Sigmoid colon (tissue), 7 donors: ENCODE results near the gene SGSM1. TPM values are rescaled to one million over a fixed set of nuclear protein-coding genes. Genes with fewer than 3 reads are reported as not detected.

Experiments used
- DNase-seq: peaks from one replicate; pipeline ENCODE4 v3.0.0-alpha.2; 2019
- H3K27ac ChIP-seq, 4 donors: fragments of 200-600 bp; sonication (generic); one replicate each; pipeline ENCODE4 v1.5.1; 2016 to 2019; ENCODE audit warnings: mild to moderate bottlenecking in 1 of 4
- H3K27me3 ChIP-seq, 3 donors: fragments of 200-600 bp; sonication (generic); one replicate each; pipeline ENCODE4 v1.5.1; 2019; ENCODE audit warnings: mild to moderate bottlenecking in 1 of 3
- H3K36me3 ChIP-seq, 4 donors: fragments of 200-600 bp; sonication (generic); one replicate each; pipeline ENCODE4 v1.5.1; 2016 to 2019
- H3K4me1 ChIP-seq, 4 donors: fragments of 200-600 bp; sonication (generic); one replicate each; pipeline ENCODE4 v1.5.1; 2017 to 2019
- H3K4me3 ChIP-seq, 4 donors: fragments of 200-600 bp; sonication (generic); one replicate each; pipeline ENCODE4 v1.5.1; 2017 to 2019; ENCODE audit warnings: mild to moderate bottlenecking in 2 of 4, moderate library complexity in 1 of 4
- H3K9me3 ChIP-seq, 4 donors: fragments of 200-600 bp in 3 of 4; sonication (generic) in 3 of 4; one replicate each; pipeline versions ENCODE4 v1.5.1 to v1.6.1; 2013 to 2019
- CTCF ChIP-seq, 4 experiments: fragments of 450-650 bp in 3 of 4; fragments of 200-600 bp in 1 of 4; IDR thresholded peaks; one replicate each; pipeline ENCODE4 v1.5.1; 2016 to 2019; ENCODE audit warnings: antibody characterized with exemption in 4 of 4, mild to moderate bottlenecking in 3 of 4, moderate library complexity in 2 of 4
- EP300 ChIP-seq, 4 donors: sonication (generic); formaldehyde crosslinking; IDR thresholded peaks; one replicate each; pipeline ENCODE4 v1.6.1; 2017; ENCODE audit warnings: antibody characterized with exemption in 4 of 4
- POLR2A ChIP-seq, 2 donors: fragments of 450-650 bp; IDR thresholded peaks; one replicate each; pipeline ENCODE4 v1.6.1; 2016; ENCODE audit warnings: antibody characterized with exemption in 2 of 2, mild to moderate bottlenecking in 2 of 2, moderate library complexity in 2 of 2
- POLR2AphosphoS5 ChIP-seq, 4 donors: sonication (generic); formaldehyde crosslinking; IDR thresholded peaks; one replicate each; pipeline ENCODE4 v1.6.1; 2017; ENCODE audit warnings: antibody characterized with exemption in 4 of 4
- WGBS, 2 donors: extraction: QIAGEN DNeasy Blood & Tissue Kit; methylation state at CpG; one replicate each; pipeline ENCODE4 v1.1.7; 2013; 5-methylcytosine and 5-hydroxymethylcytosine counted together
- intact Hi-C: fragments of 100-400 bp; cut with DNase I; formaldehyde crosslinking; loops from one replicate; pipeline ENCODE4 v1.15.1; 2023
- polyA plus RNA-seq, 3 donors: library from polyadenylated mRNA; stranded (reverse); fragments of 200-250 nt; gene quantifications; one replicate each; pipeline ENCODE4 v1.2.3, GENCODE V29; 2013
- total RNA-seq, 4 donors: library from RNA; depleted of rRNA; stranded (reverse); fragments of >200 nt; gene quantifications; one replicate each; pipeline ENCODE4 v1.1.0, GENCODE V29; 2016
- donor health status: healthy with polysubstance abuse.
- donor health status: Bipolar disorder and iron deficiency.
- donor health status: healthy.

The SGSM1 gene
- total and polyA plus RNA-seq, 7 donors, result 0.46 to 3.6 (median 2.3) TPM

- no peak overlapping the region for H3K27ac ChIP-seq
- no peaks in the 10 kb centered on the region for H3K4me1 ChIP-seq
- H3K36me3 ChIP-seq, result no peaks in the 10 kb centered on the region
- intact Hi-C loops, result no loop called here
- H3K27me3 ChIP-seq, result no peaks in the 10 kb centered on the region
- TF ChIP-seq POLR2AphosphoS5 (IDR thresholded peaks at IDR 0.05) (no peak), EP300 (IDR thresholded peaks at IDR 0.05) (no peak), POLR2A (IDR thresholded peaks at IDR 0.05) (no peak), CTCF (IDR thresholded peaks at IDR 0.05) (no peak)
- WGBS, 2 donors, result 22 to 65% methylated on average over 9 of the region's 9 CpGs
- no peak overlapping the region for H3K4me3 ChIP-seq
- DNase-seq, result no peak
- no peaks in the 10 kb centered on the region for H3K9me3 ChIP-seq
Observed at GRCh38 chr22:24827296-24827695, 21.3 kb downstream of the SGSM1 start.

GRCh38 chr22:24830205-24830979, 24.4 kb downstream of the SGSM1 start:
- DNase-seq, result no peak
- Histone ChIP-seq H3K27me3 (no peaks in the 10 kb centered on the region), H3K4me3 (no peak overlapping the region), H3K27ac (no peak overlapping the region), H3K9me3 (no peaks in the 10 kb centered on the region), H3K36me3 (no peaks in the 10 kb centered on the region), H3K4me1 (no peaks in the 10 kb centered on the region)
- TF ChIP-seq POLR2AphosphoS5 (IDR thresholded peaks at IDR 0.05), result no peak
- no peak for TF ChIP-seq POLR2A (IDR thresholded peaks at IDR 0.05)
- no peak for TF ChIP-seq CTCF (IDR thresholded peaks at IDR 0.05)
- no peak for TF ChIP-seq EP300 (IDR thresholded peaks at IDR 0.05)
- 62 to 65% methylated on average over 7 of the region's 7 CpGs for WGBS, 2 donors
- intact Hi-C loops, result no loop called here

GRCh38 chr22:24831687-24832086, 25.7 kb downstream of the SGSM1 start:
- Histone ChIP-seq H3K27ac (no peak overlapping the region), H3K27me3 (no peaks in the 10 kb centered on the region), H3K9me3 (no peaks in the 10 kb centered on the region), H3K4me3 (no peak overlapping the region), H3K36me3 (no peaks in the 10 kb centered on the region), H3K4me1 (no peaks in the 10 kb centered on the region)
- intact Hi-C loops, result no loop called here
- DNase-seq, result no peak
- WGBS, 2 donors, result 69 to 82% methylated on average over 10 of the region's 10 CpGs
- TF ChIP-seq POLR2AphosphoS5 (IDR thresholded peaks at IDR 0.05), result no peak
- TF ChIP-seq CTCF (IDR thresholded peaks at IDR 0.05), result no peak
- TF ChIP-seq EP300 (IDR thresholded peaks at IDR 0.05), result no peak

GRCh38 chr22:24833881-24834495, 28.0 kb downstream of the SGSM1 start:
- Histone ChIP-seq H3K27ac (no peak overlapping the region), H3K36me3 (no peaks in the 10 kb centered on the region), H3K27me3 (no peaks in the 10 kb centered on the region), H3K4me1 (no peaks in the 10 kb centered on the region), H3K4me3 (no peak overlapping the region), H3K9me3 (no peaks in the 10 kb centered on the region)
- TF ChIP-seq POLR2A (IDR thresholded peaks at IDR 0.05) (no peak), EP300 (IDR thresholded peaks at IDR 0.05) (no peak), POLR2AphosphoS5 (IDR thresholded peaks at IDR 0.05) (no peak), CTCF (IDR thresholded peaks at IDR 0.05) (no peak)
- 87 to 89% methylated on average over 8 of the region's 8 CpGs for WGBS, 2 donors
- no peak for DNase-seq
- intact Hi-C loops, result no loop called here
